GM12873 (cell line): Measurements from ENCODE around the gene NDFIP2.

Source experiments
- CTCF ChIP-seq: IDR thresholded peaks from 2 replicates; pipeline ENCODE4 v1.5.1; 2012; ENCODE audit warnings: low read depth, mild to moderate bottlenecking, moderate library complexity, low read length, control low read depth; ENCODE audit not compliant: insufficient read depth; ENCODE audit errors: missing control alignments

The NDFIP2 gene

GRCh38 chr13:79485014-79485811, 4.3 kb downstream of the NDFIP2 start:
- no peak for TF ChIP-seq CTCF

GRCh38 chr13:79486433-79487188, 5.7 kb downstream of the NDFIP2 start:
- TF ChIP-seq CTCF = no peak

GRCh38 chr13:79490326-79490725, 9.4 kb downstream of the NDFIP2 start:
- no peak for TF ChIP-seq CTCF

- TF ChIP-seq CTCF = no peak
These were observed 9.9 kb downstream of the NDFIP2 start for GRCh38 chr13:79490824-79491223.

- no peak for TF ChIP-seq CTCF
These were observed 10.8 kb downstream of the NDFIP2 start for GRCh38 chr13:79491715-79492114.

GRCh38 chr13:79492313-79492798, 11.4 kb downstream of the NDFIP2 start:
- TF ChIP-seq CTCF = no peak

- no peak for TF ChIP-seq CTCF
These were observed 12.1 kb downstream of the NDFIP2 start for GRCh38 chr13:79492918-79493594.
